HG03520 (cell line): ENCODE data around the gene ZNF646.

Experiments
- ATAC-seq: cut with Tn5 transposase; IDR thresholded peaks from one replicate; pipeline ENCODE4 v1.9.1; 2021; ENCODE audit warnings: mild to moderate bottlenecking, moderate library complexity; ENCODE audit not compliant: unreplicated experiment

The ZNF646 gene

GRCh38 chr16:31130336-31130891, 56.2 kb downstream of the ZNF646 start:
- ATAC-seq: no peak

GRCh38 chr16:31130899-31131298, 56.7 kb downstream of the ZNF646 start:
- ATAC-seq: no peak

- ATAC-seq: no peak
These were observed 57.2 kb downstream of the ZNF646 start for GRCh38 chr16:31131416-31131815.

GRCh38 chr16:31131841-31132271, 57.6 kb downstream of the ZNF646 start:
- no peak for ATAC-seq

- ATAC-seq: no peak
These were observed 58.2 kb downstream of the ZNF646 start for GRCh38 chr16:31132303-31132979.

- ATAC-seq: no peak
These were observed 58.9 kb downstream of the ZNF646 start for GRCh38 chr16:31133046-31133501.
